ENCODE results near the gene TTLL10. TPM values are rescaled to one million over a fixed set of nuclear protein-coding genes. Genes with fewer than 3 reads are reported as not detected.
"Not testable (repeated sequence)": the region's sequence is repeated elsewhere in the genome, so short reads cannot be mapped to it uniquely, and the experiment has no call there.

Gene TTLL10
- total RNA-seq, 1 donor from 2014 or later, result not detected

- Histone ChIP-seq H3K4me3 (ENCODE audit: low read depth, low read length) (no peak overlapping the region), H3K27me3 (ENCODE audit: control insufficient read depth, insufficient read depth, low read length) (peaks cover 2% of the 10 kb centered on the region), H3K36me3 (ENCODE audit: control insufficient read depth, insufficient read depth, low read length) (no peaks in the 10 kb centered on the region)
- no peak for DNase-seq (ENCODE audit: low read depth)
- no peak for TF ChIP-seq CTCF (IDR thresholded peaks at IDR 0.05; ENCODE audit: insufficient read depth, low read length, poor library complexity, severe bottlenecking)
Measured at GRCh38 chr1:1187938-1188337, 14.3 kb downstream of the TTLL10 start.

GRCh38 chr1:1189111-1189510, 15.4 kb downstream of the TTLL10 start:
- Histone ChIP-seq H3K36me3 (ENCODE audit: control insufficient read depth, insufficient read depth, low read length) (no peaks in the 10 kb centered on the region), H3K4me3 (ENCODE audit: low read depth, low read length) (no peak overlapping the region), H3K27me3 (ENCODE audit: control insufficient read depth, insufficient read depth, low read length) (no peaks in the 10 kb centered on the region)
- no peak for DNase-seq (ENCODE audit: low read depth)
- no peak for TF ChIP-seq CTCF (IDR thresholded peaks at IDR 0.05; ENCODE audit: insufficient read depth, low read length, poor library complexity, severe bottlenecking)

GRCh38 chr1:1191734-1192133, 18.1 kb downstream of the TTLL10 start:
- no peak for TF ChIP-seq CTCF (IDR thresholded peaks at IDR 0.05; ENCODE audit: insufficient read depth, low read length, poor library complexity, severe bottlenecking)
- H3K4me3 ChIP-seq (ENCODE audit: low read depth, low read length), result no peak overlapping the region
- no peaks in the 10 kb centered on the region for H3K27me3 ChIP-seq (ENCODE audit: control insufficient read depth, insufficient read depth, low read length)
- no peaks in the 10 kb centered on the region for H3K36me3 ChIP-seq (ENCODE audit: control insufficient read depth, insufficient read depth, low read length)
- no peak for DNase-seq (ENCODE audit: low read depth)

GRCh38 chr1:1194723-1195122, 21.0 kb downstream of the TTLL10 start:
- DNase-seq (ENCODE audit: low read depth), result no peak
- no peaks in the 10 kb centered on the region for H3K27me3 ChIP-seq (ENCODE audit: control insufficient read depth, insufficient read depth, low read length)
- no peaks in the 10 kb centered on the region for H3K36me3 ChIP-seq (ENCODE audit: control insufficient read depth, insufficient read depth, low read length)
- TF ChIP-seq CTCF (IDR thresholded peaks at IDR 0.05; ENCODE audit: insufficient read depth, low read length, poor library complexity, severe bottlenecking), result no peak
- H3K4me3 ChIP-seq (ENCODE audit: low read depth, low read length), result no peak overlapping the region

GRCh38 chr1:1195726-1196125, 22.0 kb downstream of the TTLL10 start:
- not testable (repeated sequence) for DNase-seq (ENCODE audit: low read depth)

GRCh38 chr1:1196431-1197187, 22.9 kb downstream of the TTLL10 start:
- TF ChIP-seq CTCF (IDR thresholded peaks at IDR 0.05; ENCODE audit: insufficient read depth, low read length, poor library complexity, severe bottlenecking), result no peak
- H3K27me3 ChIP-seq (ENCODE audit: control insufficient read depth, insufficient read depth, low read length), result peaks cover 3% of the 10 kb centered on the region
- no peak overlapping the region for H3K4me3 ChIP-seq (ENCODE audit: low read depth, low read length)
- no peaks in the 10 kb centered on the region for H3K36me3 ChIP-seq (ENCODE audit: control insufficient read depth, insufficient read depth, low read length)
- DNase-seq (ENCODE audit: low read depth), result no peak

More at GRCh38 chr1:1195726-1196125, 22.0 kb downstream of the TTLL10 start:
- H3K4me3 ChIP-seq (ENCODE audit: low read depth, low read length); H3K27me3 ChIP-seq (ENCODE audit: control insufficient read depth, insufficient read depth, low read length); H3K36me3 ChIP-seq (ENCODE audit: control insufficient read depth, insufficient read depth, low read length): not testable (repeated sequence)
